ENCODE measurements around the gene PEPD. TPM values are rescaled to one million over a fixed set of nuclear protein-coding genes. Genes with fewer than 3 reads are reported as not detected.

The PEPD gene
- total and polyA plus RNA-seq, 2 donors (not counting 3 experiments of a cell fraction or from before 2014, with no cell fraction given): 73.7 to 126 TPM

- FAIRE-seq: no peak
Observed at GRCh38 chr19:33492951-33493350, 28.6 kb downstream of the PEPD start.

GRCh38 chr19:33492090-33492489, 29.5 kb downstream of the PEPD start:
- no TSS peak for BruUV-seq (replicated peaks)
- FAIRE-seq (no peak), DNase-seq (ENCODE audit: low read depth, low spot score) (no peak)
- Histone ChIP-seq H3K9me3 (replicated peaks; ENCODE audit: control insufficient read depth, insufficient read depth, low read length) (no peaks in the 10 kb centered on the region), H3K27ac (ENCODE audit: insufficient read depth, low read depth, low read length) (no peak overlapping the region), H3K9ac (replicated peaks; ENCODE audit: extremely low read depth, insufficient read depth, low read length) (no peak overlapping the region), H2AFZ (ENCODE audit: low read depth, low read length) (no peak overlapping the region), H3K27me3 (ENCODE audit: control insufficient read depth in 2 of 2, insufficient read depth in 2 of 2, low read length in 2 of 2) (no peaks in the 10 kb centered on the region), H3K4me1 (ENCODE audit: control insufficient read depth, extremely low read depth, insufficient read depth, low read length) (no peaks in the 10 kb centered on the region), H4K20me1 (replicated peaks; ENCODE audit: control insufficient read depth, extremely low read depth, insufficient read depth, low read length) (no peaks in the 10 kb centered on the region), H3K79me2 (ENCODE audit: control insufficient read depth, insufficient read depth, low read length) (no peaks in the 10 kb centered on the region), H3K9me1 (replicated peaks; ENCODE audit: control insufficient read depth, extremely low read depth, insufficient read depth, low read length) (no peaks in the 10 kb centered on the region), H3K4me2 (ENCODE audit: insufficient read depth, low read length) (no peak overlapping the region), H3K4me3 (replicated peaks in 1 of 3; ENCODE audit: insufficient read depth in 1 of 3, low read depth in 1 of 3, low read length in 3 of 3) (no peak overlapping the region), H3K36me3 (ENCODE audit: control insufficient read depth in 2 of 2, extremely low read depth in 1 of 2, insufficient read depth in 2 of 2, low read length in 2 of 2) (peaks cover 0 to 2% of the 10 kb centered on the region in 2 experiments)
- ChIA-PET CTCF (interaction anchor here (0.7 to 0.9 kb wide), 2 partner anchors 9 to 40 kb away, joined by 3 to 4 read pairs; no protein-coding TSS in a partner anchor), POLR2A (no interaction called here)
- dilution Hi-C loops (cut with MboI; ENCODE audit: extremely low pct_ligation_motif_present, low sequenced_read_pairs): no loop called here
- intact Hi-C loops (cut with micrococcal nuclease): no loop called here
- no peak for TF ChIP-seq JUN (IDR thresholded peaks at IDR 0.05; ENCODE audit: borderline replicate concordance, insufficient read depth, insufficient read length, low read depth)
- no peak for TF ChIP-seq EZH2 (IDR thresholded peaks at IDR 0.05; ENCODE audit: borderline replicate concordance, low read depth, low read length, severe bottlenecking)
- TF ChIP-seq POLR2AphosphoS5 (IDR thresholded peaks at IDR 0.05; ENCODE audit: insufficient read depth, low read depth, low read length): no peak
- TF ChIP-seq FOS (IDR thresholded peaks at IDR 0.05; ENCODE audit: borderline replicate concordance, insufficient read depth, low read length): no peak
- TF ChIP-seq CTCF (IDR thresholded peaks at IDR 0.05; ENCODE audit: extremely low read depth in 1 of 2, insufficient read depth in 1 of 2, low read depth in 1 of 2, low read length in 2 of 2): no peak
- TF ChIP-seq POLR2A (IDR thresholded peaks at IDR 0.05; ENCODE audit: low read depth, low read length): no peak
- no peak for TF ChIP-seq MYC (IDR thresholded peaks at IDR 0.05; ENCODE audit: low read depth, low read length)
- TF ChIP-seq GATA2 (IDR thresholded peaks at IDR 0.05; ENCODE audit: insufficient read depth, insufficient read length, low read depth, low read length): no peak
- TF ChIP-seq, protein P1, sequence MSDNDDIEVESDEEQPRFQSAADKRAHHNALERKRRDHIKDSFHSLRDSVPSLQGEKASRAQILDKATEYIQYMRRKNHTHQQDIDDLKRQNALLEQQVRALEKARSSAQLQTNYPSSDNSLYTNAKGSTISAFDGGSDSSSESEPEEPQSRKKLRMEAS (IDR thresholded peaks at IDR 0.05; ENCODE audit: insufficient read depth, insufficient read length): no peak

More at GRCh38 chr19:33492951-33493350, 28.6 kb downstream of the PEPD start:
- no peak overlapping the region for H3K27ac ChIP-seq (ENCODE audit: insufficient read depth, low read depth, low read length)
- H3K79me2 ChIP-seq (ENCODE audit: control insufficient read depth, insufficient read depth, low read length): no peaks in the 10 kb centered on the region
- DNase-seq (ENCODE audit: low read depth, low spot score): no peak
- POLR2A ChIA-PET: no interaction called here
- no peaks in the 10 kb centered on the region for H3K9me1 ChIP-seq (replicated peaks; ENCODE audit: control insufficient read depth, extremely low read depth, insufficient read depth, low read length)
- H3K4me3 ChIP-seq (replicated peaks in 1 of 3; ENCODE audit: insufficient read depth in 1 of 3, low read depth in 1 of 3, low read length in 3 of 3): no peak overlapping the region
- peaks cover 0 to 3% of the 10 kb centered on the region in 2 experiments for H3K36me3 ChIP-seq (ENCODE audit: control insufficient read depth in 2 of 2, extremely low read depth in 1 of 2, insufficient read depth in 2 of 2, low read length in 2 of 2)
- H4K20me1 ChIP-seq (replicated peaks; ENCODE audit: control insufficient read depth, extremely low read depth, insufficient read depth, low read length): no peaks in the 10 kb centered on the region
- H3K4me2 ChIP-seq (ENCODE audit: insufficient read depth, low read length): no peak overlapping the region
- no peaks in the 10 kb centered on the region for H3K9me3 ChIP-seq (replicated peaks; ENCODE audit: control insufficient read depth, insufficient read depth, low read length)
- no peaks in the 10 kb centered on the region for H3K4me1 ChIP-seq (ENCODE audit: control insufficient read depth, extremely low read depth, insufficient read depth, low read length)
- dilution Hi-C loops (cut with MboI; ENCODE audit: extremely low pct_ligation_motif_present, low sequenced_read_pairs): no loop called here
- CTCF ChIA-PET: interaction anchor here (0.9 kb wide), 1 partner anchor 10 kb away, joined by 3 read pairs; no protein-coding TSS in a partner anchor
- intact Hi-C loops (cut with micrococcal nuclease): no loop called here
- no TSS peak for BruUV-seq (replicated peaks)
- no peak overlapping the region for H3K9ac ChIP-seq (replicated peaks; ENCODE audit: extremely low read depth, insufficient read depth, low read length)
- H2AFZ ChIP-seq (ENCODE audit: low read depth, low read length): no peak overlapping the region
- TF ChIP-seq FOS (IDR thresholded peaks at IDR 0.05; ENCODE audit: borderline replicate concordance, insufficient read depth, low read length) (no peak), POLR2AphosphoS5 (IDR thresholded peaks at IDR 0.05; ENCODE audit: insufficient read depth, low read depth, low read length) (no peak), POLR2A (IDR thresholded peaks at IDR 0.05; ENCODE audit: low read depth, low read length) (no peak), EZH2 (IDR thresholded peaks at IDR 0.05; ENCODE audit: borderline replicate concordance, low read depth, low read length, severe bottlenecking) (no peak), GATA2 (IDR thresholded peaks at IDR 0.05; ENCODE audit: insufficient read depth, insufficient read length, low read depth, low read length) (no peak)
- TF ChIP-seq, protein P1 (IDR thresholded peaks at IDR 0.05; ENCODE audit: insufficient read depth, insufficient read length): no peak
- no peaks in the 10 kb centered on the region for H3K27me3 ChIP-seq (ENCODE audit: control insufficient read depth in 2 of 2, insufficient read depth in 2 of 2, low read length in 2 of 2)
